Subcutaneous abdominal adipose tissue (tissue), 5 donors: ENCODE results near the gene LRFN2.

Source experiments
- H3K27ac ChIP-seq: one replicate; pipeline ENCODE4 v1.7.0; 2013; ENCODE audit warnings: low read depth, mild to moderate bottlenecking, inconsistent platforms, low read length, moderate library complexity
- H3K27me3 ChIP-seq, 5 donors: one replicate each; pipeline ENCODE4 v1.7.0; 2013; ENCODE audit warnings: low read length in 5 of 5, inconsistent platforms in 1 of 5; ENCODE audit not compliant: control insufficient read depth in 5 of 5, insufficient read depth in 4 of 5
- H3K36me3 ChIP-seq, 5 donors: one replicate each; pipeline ENCODE4 v1.7.0; 2013; ENCODE audit warnings: low read length in 5 of 5; ENCODE audit not compliant: control insufficient read depth in 5 of 5, insufficient read depth in 5 of 5
- H3K4me1 ChIP-seq, 5 donors: one replicate each; pipeline ENCODE4 v1.7.0; 2013; ENCODE audit warnings: low read length in 5 of 5, mild to moderate bottlenecking in 3 of 5, moderate library complexity in 1 of 5; ENCODE audit not compliant: control insufficient read depth in 5 of 5, insufficient read depth in 5 of 5
- H3K4me3 ChIP-seq, 5 donors: one replicate each; pipeline ENCODE4 v1.7.0; 2013; ENCODE audit warnings: low read length in 5 of 5, low read depth in 1 of 5
- H3K9ac ChIP-seq, 5 donors: one replicate each; pipeline ENCODE4 v1.7.0; 2013; ENCODE audit warnings: low read length in 5 of 5, mild to moderate bottlenecking in 4 of 5, moderate library complexity in 3 of 5
- H3K9me3 ChIP-seq, 5 donors: one replicate each; pipeline ENCODE4 v1.7.0; 2013; ENCODE audit warnings: low read length in 5 of 5; ENCODE audit not compliant: control insufficient read depth in 5 of 5
- donor health status: healthy.
- donor health status: healthy.
- donor health status: healthy.
- donor health status: healthy.
- donor health status: healthy.

The LRFN2 gene

GRCh38 chr6:40393641-40394040, 193.5 kb downstream of the LRFN2 start:
- Histone ChIP-seq H3K27ac (no peak overlapping the region), H3K36me3 (no peaks in the 10 kb centered on the region), H3K27me3 (peaks cover 0 to 9% (median 5%) of the 10 kb centered on the region in 5 donors), H3K9ac (no peak overlapping the region), H3K4me3 (no peak overlapping the region), H3K4me1 (peaks cover 0 to 2% (median 0%) of the 10 kb centered on the region in 5 donors), H3K9me3 (no peaks in the 10 kb centered on the region)

GRCh38 chr6:40392589-40392988, 194.6 kb downstream of the LRFN2 start:
- Histone ChIP-seq H3K4me1 (peaks cover 0 to 2% (median 0%) of the 10 kb centered on the region in 5 donors), H3K9me3 (no peaks in the 10 kb centered on the region), H3K36me3 (no peaks in the 10 kb centered on the region), H3K4me3 (no peak overlapping the region), H3K9ac (no peak overlapping the region), H3K27me3 (peaks cover 0 to 13% (median 5%) of the 10 kb centered on the region in 5 donors), H3K27ac (no peak overlapping the region)

GRCh38 chr6:40391851-40392517, 195.2 kb downstream of the LRFN2 start:
- H3K27me3 ChIP-seq: peaks cover 0 to 15% (median 5%) of the 10 kb centered on the region in 5 donors
- no peak overlapping the region for H3K9ac ChIP-seq
- H3K4me1 ChIP-seq: peaks cover 0 to 2% (median 0%) of the 10 kb centered on the region in 5 donors
- H3K27ac ChIP-seq: no peak overlapping the region
- H3K4me3 ChIP-seq: no peak overlapping the region
- H3K9me3 ChIP-seq: no peaks in the 10 kb centered on the region
- H3K36me3 ChIP-seq: no peaks in the 10 kb centered on the region

DNA sequence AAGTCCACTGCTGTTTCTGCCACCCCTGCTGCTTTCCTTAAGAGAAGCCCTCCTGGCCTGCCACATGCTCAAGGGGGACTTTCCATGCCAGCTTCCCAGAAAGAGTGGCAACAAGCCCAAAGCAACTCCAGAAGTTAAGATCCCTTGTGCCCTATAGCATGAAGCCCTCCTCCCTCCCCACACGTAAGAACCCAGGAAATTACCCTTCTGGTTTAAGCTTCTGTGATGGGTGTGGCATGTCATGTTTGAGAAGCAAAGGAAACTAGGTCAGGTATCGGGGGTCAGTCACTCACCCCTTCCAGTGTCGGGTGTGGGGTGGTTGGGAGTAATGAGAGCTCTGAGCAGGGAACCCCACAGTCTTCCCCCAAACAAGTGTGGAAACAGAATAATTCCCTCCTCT, 196.1 kb downstream of the LRFN2 start:
- H3K9ac ChIP-seq: no peak overlapping the region
- H3K4me1 ChIP-seq: no peaks in the 10 kb centered on the region
- H3K27me3 ChIP-seq: peaks cover 0 to 22% (median 5%) of the 10 kb centered on the region in 5 donors
- no peaks in the 10 kb centered on the region for H3K36me3 ChIP-seq
- no peak overlapping the region for H3K27ac ChIP-seq
- H3K9me3 ChIP-seq: no peaks in the 10 kb centered on the region
- H3K4me3 ChIP-seq: no peak overlapping the region

- no peak overlapping the region for H3K9ac ChIP-seq
- no peak overlapping the region for H3K27ac ChIP-seq
- no peaks in the 10 kb centered on the region for H3K9me3 ChIP-seq
- no peak overlapping the region for H3K4me3 ChIP-seq
- H3K36me3 ChIP-seq: no peaks in the 10 kb centered on the region
- H3K27me3 ChIP-seq: peaks cover 0 to 23% (median 5%) of the 10 kb centered on the region in 5 donors
- H3K4me1 ChIP-seq: no peaks in the 10 kb centered on the region
These were observed 196.9 kb downstream of the LRFN2 start for GRCh38 chr6:40390144-40390800.

DNA sequence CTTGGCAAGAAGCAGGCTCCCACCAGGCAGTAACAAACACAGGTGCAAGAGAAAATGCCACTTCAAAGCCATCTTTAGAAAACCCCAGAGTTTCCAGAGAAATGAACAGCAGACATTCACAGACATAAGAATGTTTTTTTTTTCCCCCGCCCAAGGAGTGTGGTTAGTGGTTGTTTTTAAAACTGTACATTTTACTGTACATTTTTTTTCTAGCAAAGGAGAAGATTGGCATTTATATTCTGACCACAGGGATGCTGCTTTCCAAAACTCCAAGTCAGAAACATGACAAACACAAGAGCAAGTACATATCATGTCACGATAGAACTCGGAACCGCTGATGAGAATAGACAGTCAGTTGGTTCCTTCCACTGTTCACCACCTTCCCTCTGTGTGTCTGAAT, 197.9 kb downstream of the LRFN2 start:
- H3K4me1 ChIP-seq: no peaks in the 10 kb centered on the region
- no peaks in the 10 kb centered on the region for H3K36me3 ChIP-seq
- H3K27me3 ChIP-seq: peaks cover 0 to 23% (median 5%) of the 10 kb centered on the region in 5 donors
- H3K9me3 ChIP-seq: no peaks in the 10 kb centered on the region
- no peak overlapping the region for H3K4me3 ChIP-seq
- no peak overlapping the region for H3K27ac ChIP-seq
- H3K9ac ChIP-seq: no peak overlapping the region

- peaks cover 0 to 23% (median 5%) of the 10 kb centered on the region in 5 donors for H3K27me3 ChIP-seq
- H3K4me1 ChIP-seq: no peaks in the 10 kb centered on the region
These were observed 199.3 kb downstream of the LRFN2 start for GRCh38 chr6:40387871-40388264.

GRCh38 chr6:40387127-40387870, 199.9 kb downstream of the LRFN2 start:
- Histone ChIP-seq H3K27me3 (peaks cover 0 to 23% (median 5%) of the 10 kb centered on the region in 5 donors), H3K4me3 (no peak overlapping the region), H3K9ac (no peak overlapping the region), H3K27ac (no peak overlapping the region), H3K4me1 (no peaks in the 10 kb centered on the region), H3K9me3 (no peaks in the 10 kb centered on the region), H3K36me3 (no peaks in the 10 kb centered on the region)

More at GRCh38 chr6:40387871-40388264, 199.3 kb downstream of the LRFN2 start:
- Histone ChIP-seq H3K9me3 (no peaks in the 10 kb centered on the region), H3K9ac (no peak overlapping the region), H3K27ac (no peak overlapping the region), H3K36me3 (no peaks in the 10 kb centered on the region), H3K4me3 (no peak overlapping the region)

GRCh38 chr6:40386200-40386599, 201.0 kb downstream of the LRFN2 start:
- Histone ChIP-seq H3K4me3 (no peak overlapping the region), H3K9ac (no peak overlapping the region), H3K36me3 (no peaks in the 10 kb centered on the region), H3K27ac (no peak overlapping the region), H3K9me3 (no peaks in the 10 kb centered on the region), H3K27me3 (peaks cover 0 to 23% (median 5%) of the 10 kb centered on the region in 5 donors), H3K4me1 (no peaks in the 10 kb centered on the region)
